Measurements from ENCODE around the gene HDAC11. TPM values are rescaled to one million over a fixed set of nuclear protein-coding genes. Genes with fewer than 3 reads are reported as not detected.
A peak's percentile ranks its signal among the peaks of the same experiment; 100 is the strongest.

Gene HDAC11
- total RNA-seq, 1 experiment from 2014 or later = 7.1 TPM

GRCh38 chr3:13470894-13471574, 9.1 kb upstream of the HDAC11 start:
- no peak for DNase-seq (ENCODE audit: low read depth)

GRCh38 chr3:13472286-13472685, 7.8 kb upstream of the HDAC11 start:
- no peak for DNase-seq (ENCODE audit: low read depth)

- DNase-seq (ENCODE audit: low read depth) = no peak
These were observed 7.1 kb upstream of the HDAC11 start for GRCh38 chr3:13473020-13473419.

GRCh38 chr3:13474021-13474420, 6.1 kb upstream of the HDAC11 start:
- no peak for DNase-seq (ENCODE audit: low read depth)

GRCh38 chr3:13474776-13475303, 5.3 kb upstream of the HDAC11 start:
- no peak for DNase-seq (ENCODE audit: low read depth)

GRCh38 chr3:13475871-13476590, 4.1 kb upstream of the HDAC11 start:
- no peak for DNase-seq (ENCODE audit: low read depth)

GRCh38 chr3:13477943-13478342, 2.2 kb upstream of the HDAC11 start:
- DNase-seq (ENCODE audit: low read depth) = no peak

- DNase-seq (ENCODE audit: low read depth) = no peak
These were observed 849 bp upstream of the HDAC11 start for GRCh38 chr3:13479332-13479581.

GRCh38 chr3:13480340-13481318, 523 bp downstream of the HDAC11 start:
- DNase-seq (ENCODE audit: low read depth) = peak; percentile 10

- DNase-seq (ENCODE audit: low read depth) = no peak
These were observed 2.1 kb downstream of the HDAC11 start for GRCh38 chr3:13482106-13482690.

- DNase-seq (ENCODE audit: low read depth) = no peak
These were observed 3.2 kb downstream of the HDAC11 start for GRCh38 chr3:13483286-13483685.

GRCh38 chr3:13483988-13484695, 4.0 kb downstream of the HDAC11 start:
- DNase-seq (ENCODE audit: low read depth) = no peak

GRCh38 chr3:13484851-13485590, 4.9 kb downstream of the HDAC11 start:
- DNase-seq (ENCODE audit: low read depth) = peak; percentile 32

GRCh38 chr3:13485630-13486562, 5.8 kb downstream of the HDAC11 start:
- peak; percentile 13 for DNase-seq (ENCODE audit: low read depth)

- DNase-seq (ENCODE audit: low read depth) = no peak
These were observed 7.3 kb downstream of the HDAC11 start for GRCh38 chr3:13487403-13487802.

- no peak for DNase-seq (ENCODE audit: low read depth)
These were observed 11.3 kb downstream of the HDAC11 start for GRCh38 chr3:13491206-13491974.

- no peak for DNase-seq (ENCODE audit: low read depth)
These were observed 11.9 kb downstream of the HDAC11 start for GRCh38 chr3:13492048-13492447.

All from LHCN-M2 (cell line).